Spleen (tissue), 7 donors: ENCODE results near the gene CALHM4.
A peak's percentile ranks its signal among the peaks of the same experiment; 100 is the strongest.

ENCODE experiments used
- CTCF ChIP-seq, 11 experiments: fragments of 200-600 bp in 7 of 11; fragments of 450-650 bp in 4 of 11; sonication (generic) in 4 of 11; IDR thresholded peaks in 8 of 11; conservative IDR thresholded peaks in 3 of 11; 1 replicate in 7 of 11; 2 replicates in 4 of 11; pipeline versions ENCODE4 v1.4.0 to v1.8.0; 2016 to 2021; ENCODE audit warnings: antibody characterized with exemption in 11 of 11, inconsistent platforms in 4 of 11, mild to moderate bottlenecking in 1 of 11
- POLR2A ChIP-seq, 3 donors: fragments of 450-650 bp; IDR thresholded peaks; one replicate each; pipeline ENCODE4 v1.5.1; 2017; ENCODE audit warnings: antibody characterized with exemption in 3 of 3, mild to moderate bottlenecking in 1 of 3
- POLR2AphosphoS5 ChIP-seq, 3 donors: sonication (generic); formaldehyde crosslinking; IDR thresholded peaks; one replicate each; pipeline ENCODE4 v1.5.1; 2017; ENCODE audit warnings: antibody characterized with exemption in 3 of 3
- donor health status: DM: no; HTN: no; CAD: no; lungs with moderate emphysema.
- donor health status: DM: no; HTN: no; CAD: no.
- donor health status: DM: no; HTN: no; CAD: no.

- TF ChIP-seq CTCF (IDR thresholded peaks at IDR 0.05 in 8 of 11, conservative IDR thresholded peaks at IDR 0.05 in 3 of 11) (no peak), POLR2A (IDR thresholded peaks at IDR 0.05) (no peak), POLR2AphosphoS5 (IDR thresholded peaks at IDR 0.05) (peak in 1 of 3 donors; percentile 29)
These were observed 4.3 kb downstream of the CALHM4 start for GRCh38 chr6:116557893-116558292.
